ENCODE results near the gene TMEM52. TPM values are rescaled to one million over a fixed set of nuclear protein-coding genes. Genes with fewer than 3 reads are reported as not detected.

The TMEM52 gene
- total and polyA plus RNA-seq, 9 of the 15 experiments (the other 6 are each of a cell fraction or from before 2014, with no cell fraction given): 0.37 to 22.5 (median 6.8) TPM

DNA sequence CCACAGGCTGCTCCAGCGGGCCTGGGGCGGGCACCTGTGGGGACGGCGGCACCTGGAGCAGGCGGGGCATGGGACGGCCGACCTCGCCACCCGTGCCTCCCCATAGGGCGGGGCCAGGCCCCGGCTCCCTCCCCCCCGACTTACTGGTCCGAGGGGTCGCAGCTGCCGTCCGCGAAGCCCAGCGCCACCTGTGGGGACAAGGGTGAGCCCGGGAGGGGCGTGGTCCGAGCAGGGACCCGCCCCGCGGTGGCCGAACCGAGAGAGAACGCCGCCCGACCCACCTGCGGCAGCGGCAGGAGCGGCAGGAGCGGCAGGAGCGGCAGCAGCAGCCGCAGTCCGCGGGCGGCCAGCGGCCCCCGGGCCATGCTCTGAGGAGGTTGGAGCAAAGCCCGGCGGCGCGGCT, at the start of gene TMEM52 (continued):
- TF ChIP-seq, protein P1, sequence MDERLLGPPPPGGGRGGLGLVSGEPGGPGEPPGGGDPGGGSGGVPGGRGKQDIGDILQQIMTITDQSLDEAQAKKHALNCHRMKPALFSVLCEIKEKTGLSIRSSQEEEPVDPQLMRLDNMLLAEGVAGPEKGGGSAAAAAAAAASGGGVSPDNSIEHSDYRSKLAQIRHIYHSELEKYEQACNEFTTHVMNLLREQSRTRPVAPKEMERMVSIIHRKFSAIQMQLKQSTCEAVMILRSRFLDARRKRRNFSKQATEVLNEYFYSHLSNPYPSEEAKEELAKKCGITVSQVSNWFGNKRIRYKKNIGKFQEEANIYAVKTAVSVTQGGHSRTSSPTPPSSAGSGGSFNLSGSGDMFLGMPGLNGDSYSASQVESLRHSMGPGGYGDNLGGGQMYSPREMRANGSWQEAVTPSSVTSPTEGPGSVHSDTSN (CRISPR knock-in tag; IDR thresholded peaks at IDR 0.05; ENCODE audit: low read depth): no peak
- TF ChIP-seq, protein P1 (tag; conservative IDR thresholded peaks at IDR 0.05; ENCODE audit: low read depth): no peak
- peak; percentile 19 for TF ChIP-seq FIP1L1 (IDR thresholded peaks at IDR 0.05; ENCODE audit: low read depth, low read length, poor library complexity, severe bottlenecking)
- TF ChIP-seq BRF2 (IDR thresholded peaks at IDR 0.05; ENCODE audit: borderline replicate concordance, insufficient read depth, insufficient read length): no peak
- no peak for TF ChIP-seq E2F3 (CRISPR knock-in tag; IDR thresholded peaks at IDR 0.05)
- no peak for TF ChIP-seq MEF2A (IDR thresholded peaks at IDR 0.05; ENCODE audit: control insufficient read depth, low read depth, low read length)
- peak; percentile 75 for TF ChIP-seq POLR2A (conservative IDR thresholded peaks at IDR 0.05)
- TF ChIP-seq, protein P2, sequence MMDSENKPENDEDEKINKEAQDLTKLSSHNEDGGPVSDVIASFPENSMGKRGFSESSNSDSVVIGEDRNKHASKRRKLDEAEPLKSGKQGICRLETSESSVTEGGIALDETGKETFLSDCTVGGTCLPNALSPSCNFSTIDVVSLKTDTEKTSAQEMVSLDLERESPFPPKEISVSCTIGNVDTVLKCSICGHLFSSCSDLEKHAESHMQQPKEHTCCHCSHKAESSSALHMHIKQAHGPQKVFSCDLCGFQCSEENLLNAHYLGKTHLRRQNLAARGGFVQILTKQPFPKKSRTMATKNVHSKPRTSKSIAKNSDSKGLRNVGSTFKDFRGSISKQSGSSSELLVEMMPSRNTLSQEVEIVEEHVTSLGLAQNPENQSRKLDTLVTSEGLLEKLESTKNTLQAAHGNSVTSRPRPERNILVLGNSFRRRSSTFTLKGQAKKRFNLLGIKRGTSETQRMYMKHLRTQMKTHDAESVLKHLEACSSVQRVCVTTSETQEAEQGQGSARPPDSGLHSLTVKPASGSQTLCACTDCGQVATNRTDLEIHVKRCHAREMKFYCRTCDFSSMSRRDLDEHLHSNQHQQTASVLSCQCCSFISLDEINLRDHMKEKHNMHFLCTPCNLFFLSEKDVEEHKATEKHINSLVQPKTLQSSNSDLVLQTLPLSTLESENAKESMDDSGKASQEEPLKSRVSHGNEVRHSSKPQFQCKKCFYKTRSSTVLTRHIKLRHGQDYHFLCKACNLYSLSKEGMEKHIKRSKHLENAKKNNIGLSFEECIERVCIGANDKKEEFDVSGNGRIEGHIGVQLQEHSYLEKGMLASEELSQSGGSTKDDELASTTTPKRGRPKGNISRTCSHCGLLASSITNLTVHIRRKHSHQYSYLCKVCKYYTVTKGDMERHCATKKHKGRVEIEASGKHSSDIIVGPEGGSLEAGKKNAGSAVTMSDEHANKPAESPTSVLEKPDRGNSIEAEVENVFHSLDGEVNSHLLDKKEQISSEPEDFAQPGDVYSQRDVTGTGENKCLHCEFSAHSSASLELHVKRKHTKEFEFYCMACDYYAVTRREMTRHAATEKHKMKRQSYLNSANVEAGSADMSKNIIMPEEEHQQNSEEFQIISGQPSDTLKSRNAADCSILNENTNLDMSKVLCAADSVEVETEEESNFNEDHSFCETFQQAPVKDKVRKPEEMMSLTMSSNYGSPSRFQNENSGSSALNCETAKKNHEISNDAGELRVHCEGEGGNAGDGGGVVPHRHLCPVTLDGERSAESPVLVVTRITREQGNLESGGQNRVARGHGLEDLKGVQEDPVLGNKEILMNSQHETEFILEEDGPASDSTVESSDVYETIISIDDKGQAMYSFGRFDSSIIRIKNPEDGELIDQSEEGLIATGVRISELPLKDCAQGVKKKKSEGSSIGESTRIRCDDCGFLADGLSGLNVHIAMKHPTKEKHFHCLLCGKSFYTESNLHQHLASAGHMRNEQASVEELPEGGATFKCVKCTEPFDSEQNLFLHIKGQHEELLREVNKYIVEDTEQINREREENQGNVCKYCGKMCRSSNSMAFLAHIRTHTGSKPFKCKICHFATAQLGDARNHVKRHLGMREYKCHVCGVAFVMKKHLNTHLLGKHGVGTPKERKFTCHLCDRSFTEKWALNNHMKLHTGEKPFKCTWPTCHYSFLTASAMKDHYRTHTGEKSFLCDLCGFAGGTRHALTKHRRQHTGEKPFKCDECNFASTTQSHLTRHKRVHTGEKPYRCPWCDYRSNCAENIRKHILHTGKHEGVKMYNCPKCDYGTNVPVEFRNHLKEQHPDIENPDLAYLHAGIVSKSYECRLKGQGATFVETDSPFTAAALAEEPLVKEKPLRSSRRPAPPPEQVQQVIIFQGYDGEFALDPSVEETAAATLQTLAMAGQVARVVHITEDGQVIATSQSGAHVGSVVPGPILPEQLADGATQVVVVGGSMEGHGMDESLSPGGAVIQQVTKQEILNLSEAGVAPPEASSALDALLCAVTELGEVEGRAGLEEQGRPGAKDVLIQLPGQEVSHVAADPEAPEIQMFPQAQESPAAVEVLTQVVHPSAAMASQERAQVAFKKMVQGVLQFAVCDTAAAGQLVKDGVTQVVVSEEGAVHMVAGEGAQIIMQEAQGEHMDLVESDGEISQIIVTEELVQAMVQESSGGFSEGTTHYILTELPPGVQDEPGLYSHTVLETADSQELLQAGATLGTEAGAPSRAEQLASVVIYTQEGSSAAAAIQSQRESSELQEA (IDR thresholded peaks at IDR 0.05; ENCODE audit: low read depth): no peak
- TF ChIP-seq JUND (IDR thresholded peaks at IDR 0.05; ENCODE audit: borderline replicate concordance, low read depth, low read length): no peak
- TF ChIP-seq JUND (tag; IDR thresholded peaks at IDR 0.05; ENCODE audit: borderline replicate concordance, low read depth, low read length): no peak
- TF ChIP-seq GABPA (tag; conservative IDR thresholded peaks at IDR 0.05; ENCODE audit: low read depth): no peak
- TF ChIP-seq MLLT1 (IDR thresholded peaks at IDR 0.05): no peak
- 0 out of 2 replicates have a peak, but pooled peaks have one; percentile 34 for TF ChIP-seq ZNF511 (CRISPR knock-in tag; IDR thresholded peaks at IDR 0.05)
- TF ChIP-seq SMARCC2 (IDR thresholded peaks at IDR 0.05; ENCODE audit: low read depth): no peak
- no peak for TF ChIP-seq CBFA2T2 (conservative IDR thresholded peaks at IDR 0.05)

Measured in K562 (cell line).